Esophagus squamous epithelium (tissue), 5 donors: ENCODE data around the gene FNBP1. TPM values are rescaled to one million over a fixed set of nuclear protein-coding genes. Genes with fewer than 3 reads are reported as not detected.

Experiments
- DNase-seq: peaks from one replicate; lab custom pipeline; 2025; lab: John Stamatoyannopoulos, UW
- H3K27ac ChIP-seq, 4 donors: fragments of 200-600 bp; sonication (generic); one replicate each; pipeline ENCODE4 v1.5.1; 2016 to 2019; ENCODE audit warnings: mild to moderate bottlenecking in 1 of 4
- H3K27me3 ChIP-seq, 4 donors: fragments of 200-600 bp; sonication (generic); 1 replicate in 3 of 4; 2 replicates in 1 of 4; pipeline versions ENCODE4 v1.5.1 to v1.6.0; 2017 to 2021; ENCODE audit warnings: antibody characterized with exemption in 1 of 4
- H3K36me3 ChIP-seq, 3 donors: fragments of 200-600 bp; sonication (generic); one replicate each; pipeline ENCODE4 v1.5.1; 2016 to 2019
- H3K4me1 ChIP-seq, 3 donors: fragments of 200-600 bp; sonication (generic); one replicate each; pipeline ENCODE4 v1.5.1; 2017 to 2019
- H3K4me3 ChIP-seq, 4 donors: fragments of 200-600 bp; sonication (generic); 1 replicate in 3 of 4; 2 replicates in 1 of 4; pipeline ENCODE4 v1.5.1; 2016 to 2019; ENCODE audit warnings: mild to moderate bottlenecking in 2 of 4, moderate library complexity in 1 of 4
- H3K9me3 ChIP-seq, 3 donors: fragments of 200-600 bp; sonication (generic); one replicate each; pipeline ENCODE4 v1.5.1; 2016 to 2019
- POLR2A ChIP-seq, 4 donors: fragments of 450-650 bp; IDR thresholded peaks; one replicate each; pipeline ENCODE4 v1.6.1; 2017; ENCODE audit warnings: antibody characterized with exemption in 4 of 4, mild to moderate bottlenecking in 4 of 4, moderate library complexity in 3 of 4
- WGBS, 2 donors: methylation state at CpG; one replicate each; pipeline ENCODE4 v1.1.5; 2018; 5-methylcytosine and 5-hydroxymethylcytosine counted together
- intact Hi-C: fragments of 100-400 bp; cut with DNase I; formaldehyde crosslinking; loops from one replicate; pipeline ENCODE4 v1.15.0; 2022
- total RNA-seq, 4 donors: library from RNA; depleted of rRNA; stranded (reverse); fragments of >200 nt; gene quantifications; one replicate each; pipeline ENCODE4 v1.1.0, GENCODE V29; 2016
- TF ChIP-seq, protein P1 (sequence below), 6 experiments: fragments of 450-650 bp in 4 of 6; fragments of 200-600 bp in 2 of 6; sonication (generic) in 2 of 6; IDR thresholded peaks; one replicate each; pipeline ENCODE4 v1.5.1; 2016 to 2019; ENCODE audit warnings: antibody characterized with exemption in 6 of 6, mild to moderate bottlenecking in 4 of 6, moderate library complexity in 4 of 6
- donor health status: DM: yes; HTN: yes; CAD: no.

The FNBP1 gene
- total RNA-seq, 4 donors from 2014 or later = 19.7 to 47.7 (median 26.2) TPM

DNA sequence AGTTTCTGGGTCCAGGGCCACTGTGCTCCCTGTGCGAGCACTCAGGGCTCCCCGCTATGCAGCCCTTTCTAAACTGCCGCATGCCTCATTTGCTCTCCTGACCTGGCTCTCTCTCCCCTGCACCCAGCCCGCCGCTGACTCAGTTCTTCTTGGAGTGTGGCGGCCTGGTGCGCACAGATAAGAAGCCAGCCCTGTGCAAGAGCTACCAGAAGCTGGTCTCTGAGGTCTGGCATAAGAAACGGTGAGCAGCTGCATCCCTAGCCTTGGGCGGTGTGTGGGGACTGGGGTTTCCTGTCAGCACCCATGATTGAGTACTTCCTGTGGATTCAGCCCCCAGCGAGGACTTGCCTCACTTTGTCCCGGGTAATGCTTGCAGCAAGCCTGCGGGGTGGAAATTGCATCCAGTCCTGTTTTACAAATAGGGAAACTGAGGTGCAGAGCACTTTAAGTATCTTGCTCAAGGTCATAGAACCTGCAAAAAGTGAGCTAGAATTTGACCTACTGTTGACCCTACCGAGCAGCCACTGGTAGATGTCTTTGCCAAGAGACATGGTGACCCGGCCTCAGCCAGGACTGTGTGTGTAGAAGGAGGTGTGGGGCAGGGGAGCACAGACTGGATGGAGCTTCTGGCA, 179.8 kb downstream of the FNBP1 start:
- Histone ChIP-seq H3K27me3 (no peaks in the 10 kb centered on the region), H3K9me3 (no peaks in the 10 kb centered on the region), H3K4me3 (no peak overlapping the region), H3K36me3 (peaks cover 12 to 94% (median 20%) of the 10 kb centered on the region in 3 donors), H3K27ac (no peak overlapping the region), H3K4me1 (no peaks in the 10 kb centered on the region)
- intact Hi-C loops = no loop called here
- no peak for DNase-seq
- 37 to 71% methylated on average over 10 to 12 of the region's 14 CpGs for WGBS, 2 donors
- TF ChIP-seq, protein P1, sequence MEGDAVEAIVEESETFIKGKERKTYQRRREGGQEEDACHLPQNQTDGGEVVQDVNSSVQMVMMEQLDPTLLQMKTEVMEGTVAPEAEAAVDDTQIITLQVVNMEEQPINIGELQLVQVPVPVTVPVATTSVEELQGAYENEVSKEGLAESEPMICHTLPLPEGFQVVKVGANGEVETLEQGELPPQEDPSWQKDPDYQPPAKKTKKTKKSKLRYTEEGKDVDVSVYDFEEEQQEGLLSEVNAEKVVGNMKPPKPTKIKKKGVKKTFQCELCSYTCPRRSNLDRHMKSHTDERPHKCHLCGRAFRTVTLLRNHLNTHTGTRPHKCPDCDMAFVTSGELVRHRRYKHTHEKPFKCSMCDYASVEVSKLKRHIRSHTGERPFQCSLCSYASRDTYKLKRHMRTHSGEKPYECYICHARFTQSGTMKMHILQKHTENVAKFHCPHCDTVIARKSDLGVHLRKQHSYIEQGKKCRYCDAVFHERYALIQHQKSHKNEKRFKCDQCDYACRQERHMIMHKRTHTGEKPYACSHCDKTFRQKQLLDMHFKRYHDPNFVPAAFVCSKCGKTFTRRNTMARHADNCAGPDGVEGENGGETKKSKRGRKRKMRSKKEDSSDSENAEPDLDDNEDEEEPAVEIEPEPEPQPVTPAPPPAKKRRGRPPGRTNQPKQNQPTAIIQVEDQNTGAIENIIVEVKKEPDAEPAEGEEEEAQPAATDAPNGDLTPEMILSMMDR (IDR thresholded peaks at IDR 0.05) = no peak
- TF ChIP-seq POLR2A (IDR thresholded peaks at IDR 0.05) = no peak

DNA sequence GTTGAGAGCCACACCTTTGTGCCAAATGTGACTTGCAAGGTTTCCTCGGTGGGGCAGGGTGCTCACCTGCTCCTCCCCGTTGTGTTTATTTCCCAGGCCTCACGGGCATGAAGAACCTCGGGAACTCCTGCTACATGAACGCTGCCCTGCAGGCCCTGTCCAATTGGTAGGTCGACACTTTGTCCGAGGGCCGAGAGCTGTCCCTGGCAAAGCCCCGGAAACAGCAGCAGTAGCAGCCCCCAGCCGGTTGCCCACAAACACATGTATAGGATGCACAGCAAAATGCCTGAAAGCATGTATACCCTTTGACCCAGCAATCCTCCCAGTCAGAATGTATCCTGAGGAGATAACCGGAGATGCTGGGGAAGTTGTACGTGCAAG, 181.6 kb downstream of the FNBP1 start:
- no peaks in the 10 kb centered on the region for H3K4me1 ChIP-seq
- TF ChIP-seq, protein P1 (IDR thresholded peaks at IDR 0.05) = no peak
- TF ChIP-seq POLR2A (IDR thresholded peaks at IDR 0.05) = no peak
- H3K27ac ChIP-seq = no peak overlapping the region
- H3K36me3 ChIP-seq = peaks cover 12 to 94% (median 20%) of the 10 kb centered on the region in 3 donors
- no peak for DNase-seq
- 73 to 92% methylated on average over 2 to 3 of the region's 12 CpGs for WGBS, 2 donors
- no peaks in the 10 kb centered on the region for H3K27me3 ChIP-seq
- intact Hi-C loops = no loop called here
- H3K9me3 ChIP-seq = no peaks in the 10 kb centered on the region
- H3K4me3 ChIP-seq = no peak overlapping the region

DNA sequence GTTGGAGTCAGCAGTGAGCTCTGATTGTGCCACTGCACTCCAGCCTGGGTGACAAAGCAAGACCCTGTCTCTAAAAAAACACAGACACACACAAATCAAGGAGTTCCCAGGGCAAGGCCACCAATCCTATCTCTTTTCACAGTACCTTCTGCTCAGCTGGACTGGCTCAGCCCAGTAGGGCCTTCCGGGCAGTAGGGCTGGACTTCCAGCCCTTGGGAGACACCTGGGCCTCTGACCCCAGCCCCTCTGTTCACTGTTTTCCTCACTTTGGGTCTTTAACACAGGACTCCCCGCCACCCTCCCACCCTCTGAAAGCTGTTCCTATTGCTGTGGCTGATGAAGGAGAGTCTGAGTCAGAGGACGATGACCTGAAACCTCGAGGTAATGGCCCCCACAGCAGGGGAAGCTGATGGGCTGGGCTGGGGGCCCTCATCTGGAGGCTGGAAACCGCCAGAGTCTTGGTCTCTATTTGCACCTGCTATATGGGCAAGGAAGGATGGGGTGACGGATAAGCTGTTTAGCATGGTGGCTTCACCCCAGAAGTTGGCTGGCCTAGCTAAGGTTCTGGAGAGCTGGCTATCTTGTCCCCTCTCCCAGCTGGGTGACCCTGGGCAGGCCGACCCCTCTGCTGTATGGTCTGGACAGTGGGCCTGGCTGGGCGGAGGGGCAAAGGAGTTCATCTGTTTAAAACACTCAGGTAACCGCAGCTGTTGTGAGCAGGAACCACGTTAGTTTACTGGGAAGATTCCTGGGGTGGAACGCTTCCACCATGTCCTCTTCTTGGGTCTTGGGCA, 182.1 kb downstream of the FNBP1 start:
- Histone ChIP-seq H3K36me3 (peaks cover 12 to 94% (median 25%) of the 10 kb centered on the region in 3 donors), H3K9me3 (no peaks in the 10 kb centered on the region), H3K4me3 (no peak overlapping the region), H3K27me3 (no peaks in the 10 kb centered on the region), H3K4me1 (no peaks in the 10 kb centered on the region), H3K27ac (no peak overlapping the region)
- intact Hi-C loops = no loop called here
- 74 to 93% methylated on average over 5 of the region's 11 CpGs for WGBS, 2 donors
- DNase-seq = no peak
- TF ChIP-seq POLR2A (IDR thresholded peaks at IDR 0.05) = no peak
- TF ChIP-seq, protein P1 (IDR thresholded peaks at IDR 0.05) = no peak

DNA sequence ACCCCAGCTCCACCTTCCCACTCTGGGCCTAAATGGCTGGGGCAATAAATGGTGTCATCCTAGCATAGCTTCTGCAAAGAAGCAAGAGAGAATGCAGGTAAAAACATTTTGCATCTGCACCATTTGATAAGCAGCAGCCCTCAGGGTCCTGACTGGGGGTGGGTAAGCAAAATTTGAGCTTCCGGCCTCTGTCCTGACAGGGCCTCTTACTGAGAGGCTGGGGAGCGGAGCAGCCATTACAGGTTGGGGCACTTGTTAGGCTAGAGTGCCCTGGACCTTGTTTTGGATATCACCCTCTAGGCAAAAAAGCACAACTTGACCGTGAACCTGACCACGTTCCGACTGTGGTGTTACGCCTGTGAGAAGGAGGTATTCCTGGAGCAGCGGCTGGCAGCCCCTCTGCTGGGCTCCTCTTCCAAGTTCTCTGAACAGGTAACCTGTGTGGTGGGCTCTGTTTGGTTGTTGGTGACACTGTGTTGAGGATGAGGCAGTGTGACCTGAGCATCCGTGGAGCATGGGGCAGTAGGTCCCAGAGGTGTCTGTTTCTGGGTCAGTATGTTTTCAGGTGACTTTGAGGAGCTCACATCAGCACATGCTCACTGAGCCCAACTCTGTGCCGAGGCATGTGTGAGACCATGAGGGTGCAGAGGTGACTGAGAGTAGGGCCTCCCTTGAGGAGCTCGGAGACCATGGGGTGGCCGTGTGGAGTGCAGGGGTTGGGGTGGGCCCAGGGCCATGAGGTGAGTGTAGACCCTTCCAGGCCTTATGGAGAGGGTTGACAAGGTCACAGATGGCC, 184.6 kb downstream of the FNBP1 start:
- peaks cover 0 to 2% (median 0%) of the 10 kb centered on the region in 3 donors for H3K4me1 ChIP-seq
- peaks cover 12 to 96% (median 21%) of the 10 kb centered on the region in 3 donors for H3K36me3 ChIP-seq
- no peaks in the 10 kb centered on the region for H3K9me3 ChIP-seq
- H3K4me3 ChIP-seq = no peak overlapping the region
- DNase-seq = no peak
- intact Hi-C loops = no loop called here
- no peak for TF ChIP-seq POLR2A (IDR thresholded peaks at IDR 0.05)
- TF ChIP-seq, protein P1 (IDR thresholded peaks at IDR 0.05) = no peak
- no peak overlapping the region for H3K27ac ChIP-seq
- 85 to 88% methylated on average over 8 to 10 of the region's 11 CpGs for WGBS, 2 donors
- H3K27me3 ChIP-seq = no peaks in the 10 kb centered on the region
